HG03095 (cell line): ENCODE results near the gene GRM7.
"Not testable (repeated sequence)": the region's sequence is repeated elsewhere in the genome, so short reads cannot be mapped to it uniquely, and the experiment has no call there.

Experiments used
- ATAC-seq: cut with Tn5 transposase; IDR thresholded peaks from one replicate; pipeline ENCODE4 v1.9.1; 2021; ENCODE audit warnings: moderate library complexity; ENCODE audit not compliant: unreplicated experiment

Gene GRM7

GRCh38 chr3:6860954-6861624, at the start of gene GRM7:
Gene GRM7, plus strand, starts transcription at chr3:6861115.
- no peak for ATAC-seq

- ATAC-seq = no peak
Observed at GRCh38 chr3:6821411-6821810, 39.5 kb upstream of the GRM7 start.

DNA sequence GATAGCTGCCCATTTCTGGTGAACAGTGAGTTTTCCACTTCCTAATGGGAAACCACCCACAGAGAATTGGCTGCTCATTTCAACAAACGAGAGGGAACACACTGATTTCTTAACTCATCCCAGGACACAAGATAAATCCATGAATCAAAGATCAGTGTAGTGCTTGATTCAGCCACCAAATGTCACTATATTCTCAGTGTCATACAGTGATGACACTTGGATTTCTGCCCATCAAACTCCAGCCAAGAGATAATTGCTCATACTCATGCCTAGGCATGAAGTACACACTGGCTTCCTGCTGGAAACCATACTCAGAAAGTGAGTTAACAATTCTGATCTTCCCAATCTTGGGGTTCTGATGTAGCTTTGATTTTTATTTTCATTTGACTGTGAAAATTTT, 35.4 kb upstream of the GRM7 start:
- no peak for ATAC-seq

GRCh38 chr3:6827453-6827852, 33.5 kb upstream of the GRM7 start:
- no peak for ATAC-seq

- ATAC-seq = no peak
Observed at GRCh38 chr3:6844723-6845122, 16.2 kb upstream of the GRM7 start.

DNA sequence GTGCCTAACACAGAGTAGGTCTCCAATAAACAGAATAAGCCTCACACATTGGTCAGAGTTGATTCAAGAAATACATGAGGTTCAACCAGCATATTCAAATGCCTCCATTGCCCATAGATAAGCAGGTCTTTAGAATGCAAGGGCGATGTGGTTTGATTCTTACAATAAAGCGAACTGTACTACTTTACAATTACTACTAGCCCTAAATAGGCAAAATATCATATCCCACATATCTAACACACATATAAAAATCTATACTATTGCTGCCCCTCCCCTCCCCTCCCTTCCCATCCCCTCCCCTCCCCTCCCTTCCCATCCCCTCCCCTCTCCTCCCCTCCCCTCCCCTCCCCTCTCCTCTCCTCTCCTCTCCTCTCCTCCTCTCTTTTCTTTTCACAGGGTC, 6.7 kb upstream of the GRM7 start:
- no peak for ATAC-seq

DNA sequence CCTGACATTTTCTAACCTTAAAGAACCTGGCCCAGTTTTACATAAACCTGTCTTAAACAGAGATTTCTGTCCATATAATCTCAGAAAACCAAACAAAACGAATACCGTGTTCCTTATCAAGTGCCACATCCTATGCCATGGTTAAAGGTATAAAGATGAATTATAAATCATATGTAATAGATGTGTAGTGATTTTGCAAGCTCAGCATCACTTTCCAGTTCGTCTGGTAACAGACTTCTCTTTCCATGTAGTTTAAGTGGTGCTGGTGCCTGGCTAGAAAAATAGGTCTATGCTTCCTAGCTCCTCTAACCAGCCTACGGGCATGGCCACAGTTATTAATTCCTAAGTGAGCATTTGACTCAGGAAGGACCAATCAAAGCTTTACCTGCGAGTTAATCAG, 3.4 kb upstream of the GRM7 start:
- ATAC-seq = no peak

DNA sequence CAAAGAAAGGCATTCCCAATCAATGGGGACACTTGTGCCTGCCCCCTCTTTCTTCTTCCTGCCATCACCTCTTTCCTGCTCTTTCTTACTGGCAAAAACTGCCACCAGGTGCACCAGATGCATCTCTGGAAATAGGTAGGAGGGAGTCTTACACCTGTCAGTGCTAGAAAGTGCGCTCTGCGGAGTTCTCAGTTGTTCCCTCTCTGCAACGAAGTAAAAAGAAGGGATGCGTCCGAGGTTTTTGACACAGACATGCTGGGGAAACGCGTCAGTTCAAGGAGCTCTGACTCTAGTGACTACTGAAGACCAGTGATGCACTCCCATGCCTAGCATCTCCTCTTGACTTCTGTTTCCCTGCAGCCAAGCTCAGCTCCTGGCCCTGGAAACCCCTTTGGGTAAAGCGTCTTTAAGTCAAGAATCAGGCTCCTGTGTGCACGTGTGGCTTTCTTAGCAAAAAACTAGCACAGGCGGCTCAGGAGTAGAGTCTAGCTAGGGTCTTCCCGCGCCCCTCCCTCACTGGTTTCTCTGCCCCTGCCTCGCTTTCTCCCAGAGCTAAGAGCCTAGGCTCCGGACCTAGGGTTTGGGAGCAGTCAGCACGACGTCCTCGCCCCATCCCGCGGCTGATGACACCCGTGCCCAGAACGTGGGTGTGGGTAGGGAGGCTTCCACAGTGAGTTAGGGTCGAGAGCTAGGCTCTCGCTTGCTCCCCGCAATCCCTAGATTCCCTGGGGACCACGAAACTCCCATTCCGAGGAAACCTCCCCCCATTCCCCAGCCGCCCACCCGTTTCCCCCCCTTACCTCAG, 564 bp upstream of the GRM7 start:
- no peak for ATAC-seq

DNA sequence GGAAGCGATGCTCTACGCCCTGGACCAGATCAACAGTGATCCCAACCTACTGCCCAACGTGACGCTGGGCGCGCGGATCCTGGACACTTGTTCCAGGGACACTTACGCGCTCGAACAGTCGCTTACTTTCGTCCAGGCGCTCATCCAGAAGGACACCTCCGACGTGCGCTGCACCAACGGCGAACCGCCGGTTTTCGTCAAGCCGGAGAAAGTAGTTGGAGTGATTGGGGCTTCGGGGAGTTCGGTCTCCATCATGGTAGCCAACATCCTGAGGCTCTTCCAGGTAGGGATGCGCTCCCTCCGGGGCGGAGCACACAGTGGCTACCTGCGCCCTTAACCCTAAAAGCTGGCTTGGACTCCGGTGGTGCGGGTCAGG, 698 bp downstream of the GRM7 start:
- no peak for ATAC-seq

GRCh38 chr3:6862041-6862879, 1.3 kb downstream of the GRM7 start:
- no peak for ATAC-seq

DNA sequence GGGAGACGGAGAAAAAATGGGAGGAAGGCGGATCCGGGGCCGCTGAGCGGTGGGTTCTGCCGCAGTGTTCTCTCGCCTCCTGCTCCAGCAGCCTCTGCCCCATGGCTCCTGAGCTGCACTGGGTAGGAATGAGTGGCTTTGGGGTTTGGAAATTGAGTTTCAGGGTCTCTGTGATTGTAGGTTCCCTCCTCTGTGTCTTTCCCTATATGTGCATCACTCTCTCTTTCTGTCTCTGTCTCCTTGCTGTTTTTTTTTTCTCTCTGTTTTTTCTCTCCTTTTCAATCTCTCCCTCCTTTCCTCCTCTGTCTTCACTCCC, 1.9 kb downstream of the GRM7 start:
- no peak for ATAC-seq

- no peak for ATAC-seq
Observed at GRCh38 chr3:6867269-6867668, 6.4 kb downstream of the GRM7 start.

DNA sequence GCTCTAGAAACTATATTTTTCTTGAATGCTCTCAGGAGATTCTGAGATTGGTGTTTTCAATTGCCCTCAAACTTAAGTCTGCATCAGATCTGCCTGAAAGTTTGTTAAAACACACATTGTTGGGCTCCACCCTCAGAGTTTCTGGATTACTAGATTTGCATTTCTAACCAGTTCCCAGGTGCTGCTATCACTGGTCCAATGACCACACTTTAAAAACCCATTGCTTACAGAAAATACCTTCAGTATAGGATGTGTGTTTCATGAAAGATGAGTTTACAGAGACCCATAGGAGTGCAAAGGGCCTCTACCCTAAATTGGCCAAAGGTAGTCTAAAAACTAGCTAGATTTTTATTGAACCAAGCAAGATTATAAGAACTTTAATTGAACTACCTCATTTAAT, 17.8 kb downstream of the GRM7 start:
- no peak for ATAC-seq

DNA sequence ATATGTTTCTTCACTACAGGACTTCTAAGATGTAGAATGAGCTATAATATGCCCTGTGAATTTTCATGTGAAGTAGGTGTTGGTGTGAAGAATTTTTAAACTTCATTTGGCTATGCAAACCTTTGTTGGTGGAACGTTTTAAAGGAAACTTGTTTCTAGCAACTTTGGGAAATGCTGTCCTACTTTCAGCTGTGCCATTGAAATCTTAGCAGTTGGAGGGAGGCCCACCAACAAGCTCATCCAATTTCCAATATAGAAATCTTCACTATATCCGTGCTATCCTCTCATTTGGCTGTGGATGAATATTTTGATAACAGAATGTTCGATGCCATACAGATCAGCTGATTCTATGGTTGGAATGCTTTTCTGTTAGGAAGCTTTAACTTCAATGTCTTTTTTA, 51.3 kb downstream of the GRM7 start:
- ATAC-seq = no peak

DNA sequence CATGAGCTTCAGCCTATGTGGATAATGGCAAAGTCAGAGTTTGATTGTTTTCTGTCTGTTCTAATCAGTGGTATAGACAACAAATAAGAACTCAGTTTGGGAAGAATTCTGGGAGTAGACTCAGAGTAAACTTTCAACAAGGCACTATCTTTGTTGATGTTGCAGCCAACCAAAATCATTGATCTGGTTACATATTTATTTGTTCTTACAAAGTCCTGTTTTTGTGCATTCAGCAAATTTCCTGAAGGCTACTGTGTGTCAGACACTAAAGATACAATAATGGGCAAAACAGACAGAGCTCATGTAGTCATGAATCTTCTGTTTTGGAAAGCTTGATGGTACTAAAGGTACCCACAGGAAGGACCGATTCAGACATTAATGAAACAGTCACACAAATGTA, 55.0 kb downstream of the GRM7 start:
- ATAC-seq = no peak

- no peak for ATAC-seq
Observed at GRCh38 chr3:6921066-6921465, 60.2 kb downstream of the GRM7 start.

GRCh38 chr3:6921876-6922275, 61.0 kb downstream of the GRM7 start:
- ATAC-seq = no peak

- no peak for ATAC-seq
Observed at GRCh38 chr3:6928064-6928463, 67.1 kb downstream of the GRM7 start.

GRCh38 chr3:6929918-6930317, 69.0 kb downstream of the GRM7 start:
- no peak for ATAC-seq

- not testable (repeated sequence) for ATAC-seq
Observed at GRCh38 chr3:6935418-6935817, 74.5 kb downstream of the GRM7 start.

DNA sequence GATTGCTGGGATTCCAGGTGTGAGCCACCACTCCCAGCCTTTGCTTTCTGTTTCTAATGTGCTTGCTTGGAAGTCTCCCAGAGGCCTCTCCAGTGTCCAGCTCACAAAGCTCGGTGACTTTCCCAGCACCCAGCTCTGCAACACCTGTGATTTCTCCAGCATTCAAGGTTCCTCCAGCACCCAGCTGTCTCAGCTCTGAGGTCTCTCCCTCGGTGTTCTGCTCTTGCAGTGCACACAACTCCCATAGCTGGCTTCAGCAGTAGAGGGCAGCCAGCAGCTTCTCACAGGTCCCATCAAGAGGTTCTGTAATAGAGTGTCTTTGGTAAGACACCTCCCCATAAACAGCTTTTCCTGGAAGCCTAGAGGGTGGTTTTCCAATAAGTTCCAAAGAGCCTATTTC, 75.1 kb downstream of the GRM7 start:
- ATAC-seq = no peak

DNA sequence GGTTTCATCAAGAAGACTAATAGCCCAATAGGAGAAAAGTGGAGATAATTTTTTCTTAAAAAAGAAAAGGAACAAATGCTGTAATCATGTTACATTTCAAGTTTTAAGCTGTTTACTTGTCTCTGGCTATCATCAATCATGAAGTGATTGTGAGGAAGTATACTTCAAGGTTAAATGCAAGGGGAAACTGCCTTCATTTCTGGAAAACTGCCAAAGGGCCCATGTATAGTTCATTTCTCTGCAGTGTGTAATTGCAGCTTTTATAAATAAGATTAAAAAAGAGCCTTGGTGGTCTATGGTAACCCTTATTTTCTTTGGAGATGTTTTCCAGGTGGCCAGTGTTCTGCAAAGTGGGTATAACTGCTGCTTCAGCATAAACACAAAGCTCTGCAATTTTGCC, 101.9 kb downstream of the GRM7 start:
- no peak for ATAC-seq
